GM10266 (cell line): ENCODE results near the gene C10orf105.

Source experiments
- DNase-seq: peaks from one replicate; pipeline ENCODE4 v3.0.0; 2012; ENCODE audit errors: extremely low spot score
- TF ChIP-seq, protein P1 (sequence below): IDR thresholded peaks from 2 replicates; pipeline ENCODE4 v1.5.1; 2012; ENCODE audit warnings: mild to moderate bottlenecking, low read depth; ENCODE audit not compliant: control insufficient read depth, insufficient read depth; ENCODE audit errors: missing control alignments

The C10orf105 gene

DNA sequence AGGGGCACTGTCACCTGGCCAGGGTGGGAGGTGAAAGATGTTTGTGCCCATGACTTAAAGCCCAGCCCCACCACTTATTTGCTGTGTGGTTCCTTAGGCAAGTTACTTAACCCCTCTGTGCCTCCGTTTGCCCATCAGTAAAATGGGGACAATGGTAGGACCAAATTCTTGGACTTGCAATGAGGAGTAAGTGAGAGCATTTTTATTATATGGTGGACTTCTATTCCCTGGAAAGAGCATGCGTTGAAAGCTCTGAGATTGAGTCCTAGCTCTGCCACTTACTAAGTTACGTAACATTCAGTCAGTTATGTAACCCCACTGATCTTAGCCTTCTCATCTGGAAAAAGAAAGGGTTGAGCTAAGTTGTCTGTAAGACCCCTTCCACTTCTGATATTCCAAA, 35.0 kb upstream of the C10orf105 start:
- TF ChIP-seq, protein P1, sequence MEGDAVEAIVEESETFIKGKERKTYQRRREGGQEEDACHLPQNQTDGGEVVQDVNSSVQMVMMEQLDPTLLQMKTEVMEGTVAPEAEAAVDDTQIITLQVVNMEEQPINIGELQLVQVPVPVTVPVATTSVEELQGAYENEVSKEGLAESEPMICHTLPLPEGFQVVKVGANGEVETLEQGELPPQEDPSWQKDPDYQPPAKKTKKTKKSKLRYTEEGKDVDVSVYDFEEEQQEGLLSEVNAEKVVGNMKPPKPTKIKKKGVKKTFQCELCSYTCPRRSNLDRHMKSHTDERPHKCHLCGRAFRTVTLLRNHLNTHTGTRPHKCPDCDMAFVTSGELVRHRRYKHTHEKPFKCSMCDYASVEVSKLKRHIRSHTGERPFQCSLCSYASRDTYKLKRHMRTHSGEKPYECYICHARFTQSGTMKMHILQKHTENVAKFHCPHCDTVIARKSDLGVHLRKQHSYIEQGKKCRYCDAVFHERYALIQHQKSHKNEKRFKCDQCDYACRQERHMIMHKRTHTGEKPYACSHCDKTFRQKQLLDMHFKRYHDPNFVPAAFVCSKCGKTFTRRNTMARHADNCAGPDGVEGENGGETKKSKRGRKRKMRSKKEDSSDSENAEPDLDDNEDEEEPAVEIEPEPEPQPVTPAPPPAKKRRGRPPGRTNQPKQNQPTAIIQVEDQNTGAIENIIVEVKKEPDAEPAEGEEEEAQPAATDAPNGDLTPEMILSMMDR: no peak
- DNase-seq: no peak

- TF ChIP-seq, protein P1: no peak
- DNase-seq: no peak
Observed at GRCh38 chr10:71753960-71754505, 34.5 kb upstream of the C10orf105 start.

GRCh38 chr10:71753091-71753959, 33.7 kb upstream of the C10orf105 start:
- DNase-seq: no peak
- TF ChIP-seq, protein P1: no peak

GRCh38 chr10:71752391-71753090, 33.0 kb upstream of the C10orf105 start:
- TF ChIP-seq, protein P1: no peak
- DNase-seq: no peak

- TF ChIP-seq, protein P1: no peak
- DNase-seq: no peak
Observed at GRCh38 chr10:71751515-71752224, 32.1 kb upstream of the C10orf105 start.

GRCh38 chr10:71750986-71751385, 31.4 kb upstream of the C10orf105 start:
- no peak for DNase-seq
- TF ChIP-seq, protein P1: no peak
